ENCODE measurements around the gene TBC1D21.

The TBC1D21 gene

DNA sequence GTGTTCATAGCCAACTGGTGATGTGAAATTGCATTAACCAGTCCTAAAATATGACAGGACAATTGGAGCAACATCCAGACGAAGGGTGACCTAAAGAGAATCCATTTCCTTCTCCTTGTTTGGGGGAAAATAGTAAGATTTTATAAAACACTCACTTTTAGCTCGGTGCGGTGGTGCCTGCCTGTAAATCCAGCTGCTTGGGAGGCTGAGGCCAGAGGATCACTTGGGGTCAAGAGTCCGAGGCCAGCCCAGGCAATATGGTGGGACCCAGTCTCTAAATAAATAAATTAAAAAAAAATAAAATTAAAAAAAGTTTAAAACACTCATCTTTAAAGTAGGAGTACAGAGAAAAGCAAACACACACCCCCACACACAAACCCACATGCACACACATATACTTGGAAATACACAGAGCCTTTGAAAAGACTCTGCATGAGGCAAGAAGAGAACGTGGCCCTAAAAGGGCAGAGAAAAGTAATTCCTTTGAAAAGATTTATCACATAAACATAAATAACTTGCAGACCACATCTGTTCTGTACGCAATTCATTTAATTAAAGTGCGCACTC is 38.7 kb downstream of the TBC1D21 start:
- no peak for DNase-seq

DNA sequence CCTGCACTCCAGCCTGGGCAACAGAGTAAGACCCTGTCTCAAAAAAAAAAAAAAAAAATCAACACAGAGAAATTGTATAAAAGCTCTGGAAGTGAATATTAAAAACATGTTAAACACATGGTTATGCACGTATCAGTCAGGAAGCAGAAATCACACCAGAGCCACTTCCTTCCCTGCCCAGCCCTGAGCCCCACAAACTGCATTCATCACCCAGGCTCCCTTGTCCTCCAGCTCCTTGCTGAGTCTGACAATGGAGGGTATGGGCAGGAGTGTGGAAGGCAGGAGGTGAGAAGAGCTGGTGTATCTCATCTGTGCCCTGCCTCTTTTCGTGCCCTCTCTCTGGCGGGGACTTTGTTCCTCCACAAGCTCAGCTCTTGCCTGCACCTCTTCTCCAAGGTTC is 40.8 kb downstream of the TBC1D21 start:
- DNase-seq, result no peak

DNA sequence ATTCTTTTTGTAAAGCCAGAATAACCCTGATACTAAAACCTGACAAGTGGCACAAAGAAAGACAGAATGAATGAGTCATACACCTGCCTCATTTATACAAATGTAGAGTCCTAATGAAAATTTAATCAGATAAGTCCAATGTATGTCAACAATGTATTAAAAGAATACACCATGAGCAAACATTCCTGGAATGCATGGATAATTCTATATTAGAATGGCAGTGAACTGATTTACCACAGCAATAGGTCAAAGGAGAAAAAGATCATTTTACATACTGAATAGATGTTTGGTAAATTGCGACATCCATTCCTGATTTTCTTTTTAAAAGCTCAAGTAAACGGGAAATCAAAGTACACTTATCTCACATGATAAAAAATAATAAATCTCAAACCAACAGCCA is 41.7 kb downstream of the TBC1D21 start:
- no peak for DNase-seq

DNA sequence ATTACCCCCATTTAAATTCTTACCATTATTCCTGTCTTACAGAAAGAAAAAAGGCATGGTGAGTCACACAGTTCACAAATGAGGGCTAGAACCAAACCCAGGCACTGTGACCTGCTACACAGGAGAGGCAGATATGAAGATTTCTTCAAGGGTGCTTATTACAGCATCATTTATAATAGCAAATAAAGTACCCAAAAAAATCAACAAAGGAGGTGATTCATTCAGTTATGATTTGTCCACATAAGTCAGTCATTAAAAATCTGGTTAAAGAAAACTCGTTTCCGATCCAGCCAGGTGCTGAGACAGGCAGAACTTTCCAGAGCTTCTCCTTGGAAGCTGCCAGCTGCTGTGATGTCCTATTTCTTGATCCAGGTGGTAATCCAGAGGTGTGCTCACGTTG is 45.4 kb downstream of the TBC1D21 start:
- no peak for DNase-seq

DNA sequence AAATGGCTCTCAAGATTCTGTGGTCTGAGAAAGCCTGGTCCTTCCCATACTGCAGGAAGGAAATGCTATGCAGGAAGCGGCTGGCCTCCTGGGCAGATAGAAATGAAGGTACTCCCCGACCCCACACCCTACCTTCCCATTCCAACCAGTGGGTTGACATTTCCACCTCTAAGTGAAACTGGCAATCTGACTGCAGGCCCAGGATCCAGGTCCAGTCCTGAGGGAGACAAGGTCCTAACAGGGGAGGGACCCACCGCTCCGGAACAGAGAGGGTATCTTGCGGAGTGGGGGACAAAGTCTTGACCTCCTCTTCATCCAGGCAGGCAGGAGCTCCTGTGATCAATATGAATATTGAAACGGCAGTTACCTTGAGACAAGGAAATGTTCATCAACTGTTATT is 46.3 kb downstream of the TBC1D21 start:
- no peak for DNase-seq

DNA sequence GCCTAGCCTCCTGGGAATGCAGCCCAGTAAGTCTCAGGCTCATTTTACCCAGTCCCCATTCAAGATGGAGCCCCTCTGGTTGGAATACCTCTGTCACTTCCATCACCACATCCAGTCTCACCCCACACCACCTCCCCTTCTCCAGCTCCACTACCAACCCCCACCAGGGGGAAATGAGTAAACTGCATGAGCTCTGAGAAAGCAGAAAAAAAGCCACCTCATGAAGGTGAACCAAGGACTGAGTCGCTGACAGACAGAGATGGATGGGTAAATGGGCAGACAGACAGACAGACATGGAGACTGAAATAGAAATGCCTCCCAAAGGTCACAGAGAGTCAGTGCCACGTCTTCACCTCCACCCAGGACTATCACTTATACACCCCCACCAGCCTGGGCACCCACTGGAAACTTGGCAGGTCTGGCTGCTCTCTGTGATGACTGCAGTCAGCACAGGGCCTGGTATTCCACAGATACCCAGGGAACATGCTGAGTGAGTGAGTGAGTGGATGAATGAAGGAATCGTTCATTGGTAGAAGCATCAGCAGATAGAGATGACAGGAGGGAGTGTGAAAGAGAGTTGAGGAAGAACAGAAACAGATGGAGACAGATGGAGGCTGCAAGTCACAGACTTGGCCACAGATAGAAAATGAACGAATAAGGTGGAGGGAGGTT is 48.0 kb downstream of the TBC1D21 start:
- no peak for DNase-seq

DNA sequence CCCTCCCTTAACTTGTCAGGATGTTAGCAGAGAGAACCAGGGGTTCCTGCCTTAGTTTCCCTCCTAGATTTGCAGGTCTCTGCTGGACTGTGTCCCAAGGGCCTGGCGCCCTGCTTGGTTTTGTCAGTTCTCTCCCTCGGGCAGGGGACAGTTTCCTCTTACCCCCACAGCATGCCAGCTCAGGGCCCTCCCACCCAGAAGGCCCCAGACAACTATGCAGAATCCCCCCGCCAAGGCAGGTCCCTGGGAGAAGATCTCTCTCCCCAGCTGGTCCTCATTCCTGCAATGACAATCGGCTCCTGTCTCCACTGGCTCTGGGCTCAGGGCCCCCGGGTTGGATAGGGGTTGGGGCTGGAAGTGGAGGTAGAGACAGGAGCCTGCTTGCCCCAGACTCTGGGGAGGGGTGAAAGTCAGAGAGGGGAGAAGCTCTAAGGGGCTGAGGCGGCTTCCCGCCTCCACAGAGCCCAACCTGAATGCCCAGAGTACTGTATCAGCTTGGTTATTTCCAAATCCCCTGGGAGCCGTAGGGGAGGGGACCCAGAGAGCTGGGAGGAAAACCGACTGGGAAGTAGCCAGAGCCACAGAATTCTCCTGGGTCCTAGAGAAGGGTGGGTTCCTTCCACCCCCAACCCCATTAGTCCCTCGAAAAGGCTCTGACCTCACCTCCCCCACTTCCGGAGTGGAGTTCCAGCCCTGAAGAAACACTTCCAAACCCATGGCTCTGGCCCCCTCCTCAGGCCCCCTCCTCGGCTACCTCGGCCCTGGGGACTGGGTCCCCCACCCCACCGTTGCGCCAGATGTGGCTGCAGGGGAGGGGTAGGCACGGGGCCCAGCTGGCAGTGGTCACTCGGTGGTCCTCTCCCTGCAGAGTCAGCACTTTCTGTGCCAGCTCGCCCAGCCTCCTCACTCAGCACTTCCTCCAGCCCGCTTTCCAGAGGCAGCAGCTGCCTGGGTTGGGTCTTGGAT is 49.1 kb downstream of the TBC1D21 start:
- no peak for DNase-seq

DNA sequence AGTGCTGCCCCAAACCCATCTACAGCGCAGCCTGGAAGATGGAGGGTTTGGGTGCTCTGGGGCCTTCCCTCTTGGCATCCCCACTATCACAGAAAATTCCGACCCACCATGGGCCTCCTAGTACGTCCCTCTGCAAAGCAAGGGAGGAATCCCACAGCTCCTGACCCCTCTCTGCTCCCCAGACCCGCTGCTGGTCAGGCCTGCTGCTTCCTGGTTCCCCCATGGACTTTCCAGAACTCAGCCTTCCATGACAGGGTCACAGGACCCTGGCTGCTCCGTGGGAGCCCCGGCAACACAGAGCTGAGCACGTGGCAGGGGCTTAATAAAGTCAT is 49.8 kb downstream of the TBC1D21 start:
- DNase-seq, result no peak

DNA sequence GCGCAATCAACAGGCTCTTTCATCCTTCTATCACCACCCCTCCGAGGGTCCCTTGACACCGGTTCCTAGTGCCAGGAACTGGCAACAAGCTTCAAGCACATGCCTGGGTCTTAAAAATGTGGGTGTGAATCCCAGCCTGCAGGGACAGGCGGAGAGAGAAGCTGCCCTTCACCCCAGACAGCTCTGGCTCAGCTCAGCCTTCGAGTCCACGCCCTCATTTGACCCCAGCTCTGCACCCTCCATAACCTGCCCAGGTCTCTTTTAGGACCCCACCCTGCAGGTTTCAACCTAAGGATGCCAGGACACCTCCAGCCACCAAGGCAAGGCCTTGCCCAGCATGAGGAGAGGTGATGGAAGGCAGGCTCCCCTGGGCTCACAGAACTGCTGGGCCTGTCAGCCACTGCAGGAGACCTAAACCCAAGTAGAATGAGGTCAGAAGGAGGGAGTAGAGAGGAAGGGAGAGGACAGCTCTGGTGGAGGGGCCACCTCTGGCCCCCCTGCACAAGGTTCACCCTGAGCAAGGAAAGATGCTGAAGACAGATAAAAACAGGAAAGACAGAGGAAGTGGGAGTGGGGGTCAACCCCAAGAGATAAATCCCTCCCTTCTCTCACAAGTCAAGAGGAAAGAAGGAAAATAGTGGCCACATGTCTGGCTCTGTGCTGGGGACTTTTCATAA is 50.3 kb downstream of the TBC1D21 start:
- no peak for DNase-seq

DNA sequence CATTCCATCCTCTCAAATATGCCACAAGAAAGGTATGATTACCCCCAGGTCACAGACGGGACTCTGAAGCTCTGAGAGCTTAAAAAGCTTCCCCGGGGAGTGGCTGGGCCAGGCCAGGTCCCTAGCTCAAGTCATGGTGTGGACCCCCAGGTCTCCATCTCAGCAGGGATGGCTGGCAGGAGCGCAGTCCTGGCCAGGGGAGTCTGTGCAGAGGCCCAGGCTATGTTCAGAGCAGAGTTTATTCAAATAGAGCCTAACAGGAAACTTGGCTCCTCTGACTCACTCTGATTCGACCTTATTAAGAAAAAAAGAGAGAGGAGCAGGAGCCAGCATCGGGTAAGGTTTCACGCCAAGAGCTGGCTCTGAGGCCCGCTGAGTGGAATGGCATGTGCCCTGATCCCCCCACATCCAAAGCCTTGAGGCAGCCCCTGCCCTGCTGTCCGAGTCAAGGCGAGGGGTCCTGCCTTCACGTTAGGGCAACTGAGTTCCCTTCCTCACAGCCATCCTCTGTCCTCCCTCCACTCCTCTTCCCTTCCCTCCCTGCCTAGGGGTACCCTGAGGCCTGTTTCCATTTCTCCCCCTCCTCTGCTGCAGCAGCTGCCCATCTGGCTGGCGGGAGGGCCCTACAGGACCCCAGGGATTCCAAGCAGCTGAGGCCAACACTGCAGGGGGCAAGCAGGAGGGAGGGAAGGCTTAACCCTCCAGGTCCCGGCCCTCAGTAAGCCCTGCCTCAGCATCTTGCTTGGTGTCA is 51.0 kb downstream of the TBC1D21 start:
- DNase-seq, result no peak

DNA sequence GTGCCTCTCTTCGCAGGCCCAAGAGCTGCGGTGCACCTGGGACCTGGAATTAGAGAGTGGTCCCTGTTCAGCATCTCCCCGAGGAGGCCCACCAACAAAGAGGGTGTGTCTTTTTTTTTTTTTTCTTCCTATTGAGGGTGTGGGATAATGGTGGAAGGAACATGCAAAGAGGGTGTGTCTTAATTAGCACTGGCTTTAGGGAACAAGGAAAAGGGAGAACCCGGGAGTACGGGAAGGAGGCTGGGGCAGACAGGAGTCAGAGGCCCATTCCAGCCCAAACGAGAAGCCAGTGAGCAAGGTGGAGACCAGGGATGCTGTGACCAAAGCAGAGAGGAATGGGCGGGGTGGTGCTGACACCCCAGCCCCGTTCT is 52.5 kb downstream of the TBC1D21 start:
- no peak for DNase-seq

DNA sequence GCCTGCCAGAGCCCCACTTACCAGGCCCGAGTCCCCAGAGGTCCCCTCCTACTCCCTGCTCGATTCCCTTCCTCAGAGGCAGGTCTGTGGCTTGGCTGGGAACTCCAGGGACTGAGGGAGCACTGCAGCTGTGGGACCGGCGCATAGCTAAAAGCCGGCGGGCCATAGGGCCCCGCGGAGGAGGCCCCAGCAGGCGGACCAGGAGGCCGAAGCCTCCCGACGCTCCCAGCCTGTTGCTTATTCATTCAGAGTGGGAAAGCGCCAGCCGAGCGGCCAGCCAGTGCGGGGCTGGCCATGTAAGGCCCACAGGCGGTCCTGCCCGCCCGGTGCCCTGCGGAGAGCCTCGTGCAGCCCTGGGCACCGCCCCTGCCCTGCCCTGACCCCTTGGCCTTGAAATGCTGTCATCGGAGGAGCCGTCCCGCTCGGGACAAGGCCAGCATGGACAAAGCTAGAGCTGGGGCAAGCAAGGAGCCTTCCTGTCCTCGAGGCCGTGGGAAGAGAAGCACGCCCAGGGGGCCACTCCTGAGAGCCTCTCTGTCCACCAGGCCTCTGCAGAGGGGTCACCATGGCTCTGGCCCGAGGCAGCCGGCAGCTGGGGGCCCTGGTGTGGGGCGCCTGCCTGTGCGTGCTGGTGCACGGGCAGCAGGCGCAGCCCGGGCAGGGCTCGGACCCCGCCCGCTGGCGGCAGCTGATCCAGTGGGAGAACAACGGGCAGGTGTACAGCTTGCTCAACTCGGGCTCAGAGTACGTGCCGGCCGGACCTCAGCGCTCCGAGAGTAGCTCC is 53.0 kb downstream of the TBC1D21 start, which contains the start of gene LOXL1:
Gene LOXL1 (plus strand): TSS at position 244 of the 784 bp plus-strand sequence. CDS start 322 bp downstream, at position 566.
- DNase-seq, result no peak

DNA sequence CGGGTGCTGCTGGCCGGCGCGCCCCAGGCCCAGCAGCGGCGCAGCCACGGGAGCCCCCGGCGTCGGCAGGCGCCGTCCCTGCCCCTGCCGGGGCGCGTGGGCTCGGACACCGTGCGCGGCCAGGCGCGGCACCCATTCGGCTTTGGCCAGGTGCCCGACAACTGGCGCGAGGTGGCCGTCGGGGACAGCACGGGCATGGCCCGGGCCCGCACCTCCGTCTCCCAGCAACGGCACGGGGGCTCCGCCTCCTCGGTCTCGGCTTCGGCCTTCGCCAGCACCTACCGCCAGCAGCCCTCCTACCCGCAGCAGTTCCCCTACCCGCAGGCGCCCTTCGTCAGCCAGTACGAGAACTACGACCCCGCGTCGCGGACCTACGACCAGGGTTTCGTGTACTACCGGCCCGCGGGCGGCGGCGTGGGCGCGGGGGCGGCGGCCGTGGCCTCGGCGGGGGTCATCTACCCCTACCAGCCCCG is 53.7 kb downstream of the TBC1D21 start:
- peak; percentile 15 for DNase-seq

DNA sequence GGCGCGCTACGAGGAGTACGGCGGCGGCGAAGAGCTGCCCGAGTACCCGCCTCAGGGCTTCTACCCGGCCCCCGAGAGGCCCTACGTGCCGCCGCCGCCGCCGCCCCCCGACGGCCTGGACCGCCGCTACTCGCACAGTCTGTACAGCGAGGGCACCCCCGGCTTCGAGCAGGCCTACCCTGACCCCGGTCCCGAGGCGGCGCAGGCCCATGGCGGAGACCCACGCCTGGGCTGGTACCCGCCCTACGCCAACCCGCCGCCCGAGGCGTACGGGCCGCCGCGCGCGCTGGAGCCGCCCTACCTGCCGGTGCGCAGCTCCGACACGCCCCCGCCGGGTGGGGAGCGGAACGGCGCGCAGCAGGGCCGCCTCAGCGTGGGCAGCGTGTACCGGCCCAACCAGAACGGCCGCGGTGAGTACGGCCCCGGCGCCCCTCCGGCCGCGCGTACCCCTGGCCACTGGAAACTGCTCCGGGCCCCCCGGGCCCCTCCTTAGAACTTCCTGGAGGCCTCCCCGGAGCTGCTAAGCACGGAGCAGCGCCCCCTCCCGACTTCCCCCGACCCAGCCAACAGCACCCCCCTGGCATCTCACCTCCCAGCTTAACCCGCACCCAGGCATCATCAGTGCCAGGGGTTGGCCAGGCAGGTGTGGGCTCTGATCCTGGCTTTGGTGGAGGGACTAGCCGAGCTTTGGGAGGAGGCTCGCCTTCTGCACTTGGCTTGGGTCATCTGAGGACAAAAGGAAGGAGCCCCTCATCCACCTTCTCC is 54.3 kb downstream of the TBC1D21 start:
- DNase-seq, result peak; percentile 68

DNA sequence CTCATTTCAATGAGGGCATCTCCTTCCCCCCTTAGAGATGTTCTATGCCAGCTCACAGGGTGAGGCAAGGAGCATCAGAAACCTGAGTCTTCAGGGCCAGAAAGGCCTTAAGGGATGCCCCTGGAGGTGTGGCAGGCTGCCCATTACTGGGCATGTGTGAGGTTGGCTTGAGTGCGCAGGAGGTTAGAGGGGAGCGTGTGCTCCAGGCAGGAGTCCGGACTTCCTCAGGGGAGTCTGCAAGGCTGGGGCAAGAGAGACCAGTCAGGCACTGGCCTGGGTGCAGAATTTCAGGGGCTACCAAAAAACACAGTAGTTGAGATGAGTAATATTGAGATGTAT is 54.8 kb downstream of the TBC1D21 start:
- no peak for DNase-seq

DNA sequence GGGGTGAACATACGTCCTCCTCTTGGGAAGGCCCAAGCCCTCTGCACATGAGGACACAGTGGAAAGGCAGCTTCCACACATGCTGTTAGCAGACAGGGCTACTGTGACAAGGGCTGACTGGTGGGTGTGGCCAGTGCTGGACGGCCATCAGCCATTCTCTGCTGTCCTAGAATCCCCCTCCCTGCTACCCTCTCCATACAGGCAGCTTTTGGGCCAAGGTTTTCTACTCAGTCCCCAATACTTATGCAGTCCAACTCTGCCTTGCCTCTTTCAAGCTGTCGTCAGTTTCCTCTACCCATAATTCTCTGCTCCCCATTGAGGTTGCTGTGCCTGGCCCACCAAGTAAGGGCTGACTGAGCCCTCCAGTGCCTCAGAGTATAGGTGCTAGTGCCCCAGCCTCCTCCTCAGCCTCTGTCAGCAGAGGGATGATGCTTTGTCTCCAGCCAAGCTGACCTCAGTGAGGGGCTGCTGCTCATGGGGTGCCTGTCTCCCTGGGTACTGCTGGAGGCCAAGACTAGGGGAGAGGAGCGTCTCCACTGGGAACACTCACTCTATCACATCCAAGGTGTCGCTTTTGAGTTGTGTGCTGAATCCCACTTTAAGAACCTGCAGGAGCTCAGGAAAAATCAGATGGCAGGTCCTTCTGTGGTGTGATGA is 55.7 kb downstream of the TBC1D21 start:
- DNase-seq, result no peak

DNA sequence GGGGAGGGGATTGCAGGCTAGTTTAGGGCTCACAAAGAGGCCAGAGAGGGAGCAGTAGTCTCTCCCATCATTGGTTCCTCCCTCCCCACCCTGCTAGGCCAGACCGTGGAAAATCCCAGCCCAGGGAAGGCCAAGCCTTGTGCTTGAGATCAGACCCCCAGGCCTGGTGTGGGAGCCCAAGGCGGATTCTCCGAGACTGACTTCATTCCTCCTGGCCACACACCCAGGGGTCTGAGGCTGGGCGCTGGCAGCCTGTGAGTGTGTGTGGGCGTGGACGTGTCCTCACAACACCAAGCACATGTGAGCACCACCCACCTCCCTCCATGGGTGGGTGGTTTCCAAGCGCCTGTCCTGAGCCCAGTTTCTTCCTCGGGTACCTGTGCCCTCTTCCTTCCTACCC is 57.0 kb downstream of the TBC1D21 start:
- no peak for DNase-seq

DNA sequence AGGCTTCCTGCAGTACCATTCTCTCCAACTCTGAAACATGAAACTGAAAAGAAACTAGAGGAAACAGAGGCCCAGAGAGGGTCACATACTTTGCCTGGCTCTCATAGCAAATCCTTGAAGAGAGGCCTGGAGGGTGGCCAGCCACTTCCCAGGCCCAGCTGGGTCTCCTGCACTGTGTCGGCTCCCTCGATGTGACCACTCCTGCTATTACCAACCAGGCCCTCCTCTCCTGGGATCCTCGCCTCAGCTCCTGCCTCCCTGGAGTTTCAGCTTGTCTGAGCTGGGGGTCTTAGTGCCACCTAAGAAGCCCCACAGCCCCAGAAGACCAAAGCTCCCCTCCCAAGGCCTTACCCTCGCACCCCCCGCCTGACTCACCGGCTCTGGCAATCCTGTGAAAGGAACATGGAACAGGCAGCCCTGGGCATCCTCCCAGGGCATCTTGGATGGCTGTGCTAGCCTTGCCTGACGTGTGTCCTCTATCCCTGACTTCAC is 57.5 kb downstream of the TBC1D21 start:
- DNase-seq, result no peak

DNA sequence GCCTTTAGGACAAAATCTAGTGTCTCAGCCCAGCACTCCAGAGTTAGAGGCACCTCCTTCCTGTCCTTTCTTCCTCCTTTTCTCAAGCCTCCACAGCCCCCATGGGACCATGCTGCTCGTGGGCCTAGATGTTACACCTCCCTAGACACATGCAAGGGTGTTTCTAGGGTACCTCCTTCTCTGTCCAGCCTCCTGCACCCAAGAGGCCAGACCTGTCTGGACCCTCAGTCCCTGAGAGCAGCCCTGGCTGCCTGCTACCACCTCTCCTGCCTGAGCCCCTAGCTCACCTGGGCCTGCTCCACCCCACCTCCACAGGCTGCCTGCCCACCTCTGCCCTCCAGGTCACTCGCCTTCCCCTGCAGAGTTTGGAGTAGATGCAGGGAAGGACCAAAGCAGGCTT is 58.1 kb downstream of the TBC1D21 start:
- no peak for DNase-seq
